HFFc6 (cell line): ENCODE measurements around the gene SYNE2. TPM values are rescaled to one million over a fixed set of nuclear protein-coding genes. Genes with fewer than 3 reads are reported as not detected.

Experiments used
- DNase-seq: peaks from one replicate; pipeline ENCODE4 v3.0.0-alpha.2; 2018
- H3K27ac Mint-ChIP-seq: 2 replicates; pipeline ENCODE4 v1.8.0; 2020; ENCODE audit warnings: mild to moderate bottlenecking, mixed read lengths
- H3K27me3 Mint-ChIP-seq: 2 replicates; pipeline ENCODE4 v1.8.0; 2021; ENCODE audit warnings: mild to moderate bottlenecking, moderate library complexity, mixed read lengths; ENCODE audit not compliant: insufficient read depth
- H3K36me3 Mint-ChIP-seq: 2 replicates; pipeline ENCODE4 v1.8.0; 2021; ENCODE audit warnings: low read depth, mixed read lengths
- H3K4me1 Mint-ChIP-seq: 2 replicates; pipeline ENCODE4 v1.8.0; 2020; ENCODE audit warnings: low read depth, mixed read lengths
- H3K4me3 Mint-ChIP-seq: 2 replicates; pipeline ENCODE4 v1.8.0; 2020; ENCODE audit warnings: mild to moderate bottlenecking, moderate library complexity, mixed read lengths
- H3K9me3 Mint-ChIP-seq: 2 replicates; pipeline ENCODE4 v1.8.0; 2020; ENCODE audit warnings: mild to moderate bottlenecking, mixed read lengths
- CTCF ChIP-seq: fragments of 200-600 bp; sonication (generic); IDR thresholded peaks from 2 replicates; pipeline ENCODE4 v1.5.0; 2021; ENCODE audit warnings: antibody characterized with exemption, mild to moderate bottlenecking
- total RNA-seq, 6 experiments: library from RNA; stranded (reverse); fragmentation: NEBNext Ultra II Directional; extraction: Animal tissue kit (Norgen Biotek cat#: 25700); gene quantifications; 2 replicates in 1 of 6; 3 replicates in 5 of 6; pipeline ENCODE4 v1.2.3, GENCODE V29; 2021

Gene SYNE2
- total RNA-seq, 6 experiments from 2014 or later: 2.9 to 6.6 (median 6.2) TPM

- no peak for DNase-seq
- peaks cover 39% of the 10 kb centered on the region for H3K4me1 Mint-ChIP-seq
- no peaks in the 10 kb centered on the region for H3K36me3 Mint-ChIP-seq
- H3K4me3 Mint-ChIP-seq: no peak overlapping the region
- H3K27ac Mint-ChIP-seq: no peak overlapping the region
- TF ChIP-seq CTCF: no peak
- no peaks in the 10 kb centered on the region for H3K27me3 Mint-ChIP-seq
- H3K9me3 Mint-ChIP-seq: no peaks in the 10 kb centered on the region
Measured at GRCh38 chr14:63912286-63912685, 59.5 kb downstream of the SYNE2 start.

- H3K9me3 Mint-ChIP-seq: no peaks in the 10 kb centered on the region
- no peak overlapping the region for H3K4me3 Mint-ChIP-seq
- no peak for TF ChIP-seq CTCF
- H3K4me1 Mint-ChIP-seq: no peaks in the 10 kb centered on the region
- H3K27me3 Mint-ChIP-seq: no peaks in the 10 kb centered on the region
- no peaks in the 10 kb centered on the region for H3K36me3 Mint-ChIP-seq
- H3K27ac Mint-ChIP-seq: no peak overlapping the region
- no peak for DNase-seq
Measured at GRCh38 chr14:63918411-63918810, 65.6 kb downstream of the SYNE2 start.

- H3K27me3 Mint-ChIP-seq: no peaks in the 10 kb centered on the region; the same call in 1 of the 2 replicates
- no peak for DNase-seq
- no peak overlapping the region for H3K4me3 Mint-ChIP-seq
- H3K4me1 Mint-ChIP-seq: no peaks in the 10 kb centered on the region
- H3K36me3 Mint-ChIP-seq: no peaks in the 10 kb centered on the region
- no peaks in the 10 kb centered on the region for H3K9me3 Mint-ChIP-seq
- TF ChIP-seq CTCF: no peak
- no peak overlapping the region for H3K27ac Mint-ChIP-seq
Measured at GRCh38 chr14:63922696-63923421, 70.1 kb downstream of the SYNE2 start.

GRCh38 chr14:63923422-63923752 is 70.6 kb downstream of the SYNE2 start:
- DNase-seq: no peak
- H3K27ac Mint-ChIP-seq: no peak overlapping the region
- no peaks in the 10 kb centered on the region for H3K9me3 Mint-ChIP-seq
- no peak for TF ChIP-seq CTCF
- H3K27me3 Mint-ChIP-seq: no peaks in the 10 kb centered on the region; the same call in 1 of the 2 replicates
- no peaks in the 10 kb centered on the region for H3K4me1 Mint-ChIP-seq
- H3K36me3 Mint-ChIP-seq: no peaks in the 10 kb centered on the region
- H3K4me3 Mint-ChIP-seq: no peak overlapping the region

GRCh38 chr14:63924375-63924774 is 71.6 kb downstream of the SYNE2 start:
- Mint-ChIP-seq H3K9me3 (no peaks in the 10 kb centered on the region), H3K27me3 (no peaks in the 10 kb centered on the region; the same call in 1 of the 2 replicates), H3K4me3 (no peak overlapping the region), H3K27ac (no peak overlapping the region), H3K36me3 (no peaks in the 10 kb centered on the region), H3K4me1 (no peaks in the 10 kb centered on the region)
- DNase-seq: no peak
- TF ChIP-seq CTCF: no peak

- Mint-ChIP-seq H3K9me3 (no peaks in the 10 kb centered on the region), H3K27me3 (no peaks in the 10 kb centered on the region; the same call in 1 of the 2 replicates), H3K4me1 (no peaks in the 10 kb centered on the region), H3K27ac (no peak overlapping the region), H3K4me3 (no peak overlapping the region), H3K36me3 (no peaks in the 10 kb centered on the region)
- no peak for TF ChIP-seq CTCF
- DNase-seq: no peak
Measured at GRCh38 chr14:63926641-63927040, 73.8 kb downstream of the SYNE2 start.
